HL-60 (cell line): ENCODE data around the gene NRAP.

ENCODE experiments used
- DNase-seq, 2 experiments: peaks; one replicate each; pipeline ENCODE4 v3.0.0-alpha.2; 2010 to 2020; ENCODE audit warnings: low read depth in 1 of 2, low spot score in 1 of 2
- H3K27ac ChIP-seq: fragments of 250-450 bp; sonication (Bioruptor Pico); replicated peaks from 2 replicates; pipeline ENCODE4 v1.5.1; 2020; ENCODE audit warnings: mild to moderate bottlenecking, moderate library complexity
- H3K27me3 ChIP-seq: fragments of 250-450 bp; sonication (Bioruptor Pico); 2 replicates; pipeline ENCODE4 v1.5.1; 2021; ENCODE audit warnings: mild to moderate bottlenecking, moderate library complexity; ENCODE audit not compliant: insufficient read depth, poor library complexity, severe bottlenecking
- H3K4me3 ChIP-seq: replicated peaks from 2 replicates; pipeline ENCODE4 v1.5.1; 2011; ENCODE audit warnings: mild to moderate bottlenecking, control low read depth, low read length; ENCODE audit not compliant: insufficient read depth
- GABPA ChIP-seq: IDR thresholded peaks from 2 replicates; pipeline ENCODE4 v1.6.1; 2012; ENCODE audit warnings: low read depth
- POLR2AphosphoS5 ChIP-seq: IDR thresholded peaks from 2 replicates; pipeline ENCODE4 v1.6.1; 2012; ENCODE audit warnings: low read depth
- REST ChIP-seq: IDR thresholded peaks from 2 replicates; pipeline ENCODE4 v1.6.1; 2012; ENCODE audit warnings: low read depth; ENCODE audit not compliant: insufficient replicate concordance
- SPI1 ChIP-seq: IDR thresholded peaks from 2 replicates; pipeline ENCODE4 v1.6.1; 2012; ENCODE audit warnings: low read depth, mild to moderate bottlenecking, borderline replicate concordance
- TF ChIP-seq, protein P1 (sequence below): IDR thresholded peaks from one replicate; pipeline ENCODE4 v1.5.1; 2011; ENCODE audit warnings: low read length, control low read depth, inconsistent platforms; ENCODE audit not compliant: insufficient read depth

The NRAP gene

GRCh38 chr10:113627836-113628235, 36.0 kb downstream of the NRAP start:
- H3K27ac ChIP-seq: no peak overlapping the region

GRCh38 chr10:113626809-113627355, 37.0 kb downstream of the NRAP start:
- Histone ChIP-seq H3K27ac (no peak overlapping the region), H3K27me3 (no peaks in the 10 kb centered on the region), H3K4me3 (no peak overlapping the region)
- TF ChIP-seq SPI1 (no peak), GABPA (no peak), REST (no peak), POLR2AphosphoS5 (no peak)
- TF ChIP-seq, protein P1, sequence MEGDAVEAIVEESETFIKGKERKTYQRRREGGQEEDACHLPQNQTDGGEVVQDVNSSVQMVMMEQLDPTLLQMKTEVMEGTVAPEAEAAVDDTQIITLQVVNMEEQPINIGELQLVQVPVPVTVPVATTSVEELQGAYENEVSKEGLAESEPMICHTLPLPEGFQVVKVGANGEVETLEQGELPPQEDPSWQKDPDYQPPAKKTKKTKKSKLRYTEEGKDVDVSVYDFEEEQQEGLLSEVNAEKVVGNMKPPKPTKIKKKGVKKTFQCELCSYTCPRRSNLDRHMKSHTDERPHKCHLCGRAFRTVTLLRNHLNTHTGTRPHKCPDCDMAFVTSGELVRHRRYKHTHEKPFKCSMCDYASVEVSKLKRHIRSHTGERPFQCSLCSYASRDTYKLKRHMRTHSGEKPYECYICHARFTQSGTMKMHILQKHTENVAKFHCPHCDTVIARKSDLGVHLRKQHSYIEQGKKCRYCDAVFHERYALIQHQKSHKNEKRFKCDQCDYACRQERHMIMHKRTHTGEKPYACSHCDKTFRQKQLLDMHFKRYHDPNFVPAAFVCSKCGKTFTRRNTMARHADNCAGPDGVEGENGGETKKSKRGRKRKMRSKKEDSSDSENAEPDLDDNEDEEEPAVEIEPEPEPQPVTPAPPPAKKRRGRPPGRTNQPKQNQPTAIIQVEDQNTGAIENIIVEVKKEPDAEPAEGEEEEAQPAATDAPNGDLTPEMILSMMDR: no peak
- DNase-seq: no peak

More at GRCh38 chr10:113627836-113628235, 36.0 kb downstream of the NRAP start:
- DNase-seq: no peak
- TF ChIP-seq POLR2AphosphoS5: no peak
- TF ChIP-seq GABPA: no peak
- TF ChIP-seq REST: no peak
- TF ChIP-seq, protein P1: no peak
- H3K4me3 ChIP-seq: no peak overlapping the region
- no peaks in the 10 kb centered on the region for H3K27me3 ChIP-seq

DNA sequence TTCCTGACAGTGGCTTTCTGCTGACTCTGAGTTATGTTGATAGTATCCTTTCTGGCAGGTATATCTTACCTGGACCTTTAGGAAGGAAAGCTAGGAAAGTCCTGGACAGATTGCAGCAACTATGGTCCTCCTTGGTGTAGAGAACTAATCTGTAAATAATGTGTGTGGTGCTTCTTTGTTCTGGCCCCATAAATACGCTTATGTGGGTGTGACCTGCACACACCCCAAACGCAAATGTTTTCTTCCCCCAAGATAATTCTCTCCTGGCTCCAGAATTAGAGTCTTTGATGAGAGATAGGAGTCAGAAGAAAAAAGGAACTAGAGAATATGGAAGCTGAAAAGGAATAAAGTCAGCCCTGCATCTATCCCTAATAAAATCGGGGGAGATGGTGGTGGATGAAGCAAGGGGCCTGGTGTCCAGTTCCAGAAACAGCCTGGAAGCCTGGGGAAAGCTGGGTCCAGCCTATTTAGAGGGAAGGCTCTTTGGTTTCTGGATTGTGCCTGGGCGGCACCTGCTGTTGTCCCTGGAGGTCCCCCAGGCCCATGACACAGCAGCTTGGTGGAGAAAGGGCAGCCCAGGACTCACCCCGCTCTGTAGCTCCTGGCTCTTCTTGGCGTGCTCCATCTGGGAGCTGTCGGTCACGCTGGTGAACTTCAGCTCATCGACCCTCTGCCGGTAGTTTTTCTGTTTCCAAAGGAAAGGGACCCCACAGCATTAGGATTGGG, 38.2 kb downstream of the NRAP start:
- Histone ChIP-seq H3K27me3 (no peaks in the 10 kb centered on the region), H3K27ac (no peak overlapping the region), H3K4me3 (no peak overlapping the region)
- no peak for DNase-seq
- no peak for TF ChIP-seq POLR2AphosphoS5
- TF ChIP-seq REST: no peak
